GM23338 (cell line): ENCODE results near the gene SLCO4A1. TPM values are rescaled to one million over a fixed set of nuclear protein-coding genes. Genes with fewer than 3 reads are reported as not detected.

Experiments used
- ATAC-seq: fragments of 200-7000 bp; cut with Tn5 transposase; 3 replicates; pipeline ENCODE4 v1.9.1; 2020
- DNase-seq: peaks from one replicate; pipeline ENCODE4 v3.0.0-alpha.2; 2015; ENCODE audit warnings: low spot score
- H2AFZ ChIP-seq: fragments of 200-600 bp; sonication (generic); 2 replicates; pipeline ENCODE4 v1.8.0; 2016; ENCODE audit warnings: antibody characterized with exemption, mild to moderate bottlenecking, moderate library complexity
- H3F3A ChIP-seq: fragments of 200-600 bp; sonication (generic); replicated peaks from 2 replicates; pipeline ENCODE4 v1.8.0; 2017; ENCODE audit warnings: antibody characterized with exemption, mixed run types, low read depth
- H3K27ac ChIP-seq: fragments of 200-600 bp; sonication (generic); 2 replicates; pipeline ENCODE4 v1.6.1; 2016; ENCODE audit warnings: low read depth
- H3K27me3 ChIP-seq: fragments of 200-600 bp; sonication (generic); 2 replicates; pipeline ENCODE4 v1.8.0; 2016; ENCODE audit warnings: mild to moderate bottlenecking, mixed run types, moderate library complexity; ENCODE audit not compliant: insufficient read depth
- H3K36me3 ChIP-seq: fragments of 200-600 bp; sonication (generic); 2 replicates; pipeline ENCODE4 v1.8.0; 2016; ENCODE audit warnings: mild to moderate bottlenecking; ENCODE audit not compliant: insufficient read depth
- H3K4me1 ChIP-seq: fragments of 200-600 bp; sonication (generic); 2 replicates; pipeline ENCODE4 v1.8.0; 2016; ENCODE audit warnings: mild to moderate bottlenecking, moderate library complexity; ENCODE audit not compliant: insufficient read depth
- H3K4me2 ChIP-seq: fragments of 200-600 bp; sonication (generic); 2 replicates; pipeline ENCODE4 v1.7.1; 2017; ENCODE audit warnings: mixed run types
- H3K4me3 ChIP-seq: fragments of 200-600 bp; sonication (generic); 2 replicates; pipeline ENCODE4 v1.6.1; 2016; ENCODE audit warnings: mixed run types
- H3K79me2 ChIP-seq: fragments of 200-600 bp; sonication (generic); replicated peaks from 2 replicates; pipeline ENCODE4 v1.8.0; 2017; ENCODE audit warnings: mild to moderate bottlenecking; ENCODE audit not compliant: insufficient read depth
- H3K9me2 ChIP-seq: fragments of 200-600 bp; sonication (generic); 2 replicates; pipeline ENCODE4 v1.8.0; 2017; ENCODE audit not compliant: insufficient read depth
- H4K20me1 ChIP-seq: fragments of 200-600 bp; sonication (generic); replicated peaks from 2 replicates; pipeline ENCODE4 v1.8.0; 2017; ENCODE audit warnings: mild to moderate bottlenecking; ENCODE audit not compliant: insufficient read depth
- H3K27ac Mint-ChIP-seq: 2 replicates; pipeline ENCODE4 v1.8.0; 2020; ENCODE audit warnings: inconsistent platforms, mild to moderate bottlenecking, moderate library complexity, mixed read lengths
- H3K27me3 Mint-ChIP-seq: 3 replicates; pipeline ENCODE4 v1.8.0; 2022; ENCODE audit warnings: low read depth, mild to moderate bottlenecking, moderate library complexity, mixed read lengths, inconsistent platforms; ENCODE audit not compliant: insufficient read depth, poor library complexity
- H3K36me3 Mint-ChIP-seq: 3 replicates; pipeline ENCODE4 v1.8.0; 2021; ENCODE audit warnings: low read depth, mild to moderate bottlenecking, inconsistent platforms, moderate library complexity, mixed read lengths
- H3K4me1 Mint-ChIP-seq: 3 replicates; pipeline ENCODE4 v1.8.0; 2020; ENCODE audit warnings: mild to moderate bottlenecking, inconsistent platforms, mixed read lengths
- H3K4me3 Mint-ChIP-seq: 3 replicates; pipeline ENCODE4 v1.8.0; 2021; ENCODE audit warnings: moderate library complexity, mild to moderate bottlenecking, inconsistent platforms, mixed read lengths
- H3K9me3 Mint-ChIP-seq: 3 replicates; pipeline ENCODE4 v1.8.0; 2020; ENCODE audit warnings: moderate library complexity, mild to moderate bottlenecking, inconsistent platforms, mixed read lengths
- CTCF ChIP-seq, 2 experiments: fragments of 200-600 bp in 1 of 2; sonication (generic) in 1 of 2; conservative IDR thresholded peaks; 2 replicates each; pipeline versions ENCODE4 v1.5.1 to v1.6.1; 2016 to 2017; ENCODE audit warnings: antibody characterized with exemption in 2 of 2, low read depth in 2 of 2, mild to moderate bottlenecking in 2 of 2, moderate library complexity in 1 of 2
- EZH2 ChIP-seq: fragments of 200-600 bp; sonication (generic); IDR thresholded peaks from one replicate; pipeline ENCODE4 v1.8.0; 2017; ENCODE audit warnings: antibody characterized with exemption, mild to moderate bottlenecking, low read depth; ENCODE audit not compliant: unreplicated experiment
- EZH2phosphoT487 ChIP-seq: fragments of 200-600 bp; sonication (generic); IDR thresholded peaks from one replicate; pipeline ENCODE4 v1.8.1; 2018; ENCODE audit warnings: antibody characterized with exemption; ENCODE audit not compliant: unreplicated experiment
- JUNB ChIP-seq: IDR thresholded peaks from one replicate; pipeline ENCODE4 v1.6.1; 2016; ENCODE audit warnings: antibody characterized with exemption; ENCODE audit not compliant: unreplicated experiment
- ZNF114 ChIP-seq: fragments of 250-450 bp; sonication (Bioruptor Pico); IDR thresholded peaks from 2 replicates; pipeline ENCODE4 v1.5.0; 2020; ENCODE audit warnings: mild to moderate bottlenecking, moderate library complexity
- ZNF462 ChIP-seq: fragments of 250-450 bp; sonication (Bioruptor Pico); IDR thresholded peaks from 2 replicates; pipeline ENCODE4 v1.5.0; 2020; ENCODE audit warnings: mild to moderate bottlenecking, moderate library complexity
- polyA plus RNA-seq: library from polyadenylated mRNA; unstranded; fragments of >200 nt; fragmentation: Nextera tagmentation; extraction: Ambion mirVana; gene quantifications from 2 replicates; pipeline ENCODE4 v1.2.1, GENCODE V29; 2016
- total RNA-seq: library from RNA; depleted of rRNA; stranded (reverse); fragments of >200 nt; shearing (Covaris generic); gene quantifications from 2 replicates; pipeline ENCODE4 v1.2.3, GENCODE V29; 2014

The SLCO4A1 gene
- total and polyA plus RNA-seq, 2 experiments from 2014 or later = 28.5 to 41.6 TPM

- Histone ChIP-seq H3K4me2 (no peak overlapping the region), H3K27me3 (peaks cover 20% of the 10 kb centered on the region), H3K9me2 (no peaks in the 10 kb centered on the region), H2AFZ (no peak overlapping the region), H3K27ac (no peak overlapping the region), H4K20me1 (no peaks in the 10 kb centered on the region), H3K4me3 (no peak overlapping the region), H3K4me1 (no peaks in the 10 kb centered on the region), H3K79me2 (no peaks in the 10 kb centered on the region), H3F3A (no peaks in the 10 kb centered on the region), H3K36me3 (no peaks in the 10 kb centered on the region)
- no peak for DNase-seq
- TF ChIP-seq EZH2phosphoT487 = no peak
- TF ChIP-seq ZNF114 (CRISPR knock-in tag) = no peak
- no peak for TF ChIP-seq EZH2
- no peak for TF ChIP-seq CTCF (conservative IDR thresholded peaks at IDR 0.05; ENCODE audit: low read depth in 2 of 2)
- no peak for TF ChIP-seq JUNB
- TF ChIP-seq ZNF462 = no peak
- Mint-ChIP-seq H3K4me3 (no peak overlapping the region), H3K9me3 (no peaks in the 10 kb centered on the region), H3K4me1 (no peaks in the 10 kb centered on the region), H3K36me3 (no peaks in the 10 kb centered on the region; the same call in 2 of the 3 replicates), H3K27me3 (peaks cover 30% of the 10 kb centered on the region), H3K27ac (no peak overlapping the region)
- ATAC-seq = no peak
These were observed 71.7 kb downstream of the SLCO4A1 start for GRCh38 chr20:62714006-62714405.
